ENCODE measurements around the gene BMPER.

The BMPER gene

GRCh38 chr7:34067005-34067778, 161.9 kb downstream of the BMPER start:
- no peak for DNase-seq

GRCh38 chr7:34069676-34070075, 164.3 kb downstream of the BMPER start:
- no peak for DNase-seq

GRCh38 chr7:34070511-34071323, 165.4 kb downstream of the BMPER start:
- no peak for DNase-seq

GRCh38 chr7:34073676-34074075, 168.3 kb downstream of the BMPER start:
- DNase-seq = no peak

- DNase-seq = no peak
Measured at GRCh38 chr7:34074421-34074820, 169.1 kb downstream of the BMPER start.

- no peak for DNase-seq
Measured at GRCh38 chr7:34075523-34076370, 170.4 kb downstream of the BMPER start.

GRCh38 chr7:34077168-34077567, 171.8 kb downstream of the BMPER start:
- DNase-seq = no peak

- no peak for DNase-seq
Measured at GRCh38 chr7:34078864-34079263, 173.5 kb downstream of the BMPER start.

- DNase-seq = no peak
Measured at GRCh38 chr7:34080513-34080912, 175.2 kb downstream of the BMPER start.

GRCh38 chr7:34081935-34082334, 176.6 kb downstream of the BMPER start:
- no peak for DNase-seq

GRCh38 chr7:34083440-34083839, 178.1 kb downstream of the BMPER start:
- DNase-seq = no peak

- DNase-seq = no peak
Measured at GRCh38 chr7:34084651-34085050, 179.3 kb downstream of the BMPER start.

- DNase-seq = no peak
Measured at GRCh38 chr7:34086064-34086463, 180.7 kb downstream of the BMPER start.

GRCh38 chr7:34086981-34087380, 181.6 kb downstream of the BMPER start:
- no peak for DNase-seq

- DNase-seq = no peak
Measured at GRCh38 chr7:34087892-34088891, 182.9 kb downstream of the BMPER start.

- DNase-seq = no peak
Measured at GRCh38 chr7:34090816-34091215, 185.5 kb downstream of the BMPER start.

GRCh38 chr7:34091321-34091917, 186.1 kb downstream of the BMPER start:
- DNase-seq = no peak

- DNase-seq = no peak
Measured at GRCh38 chr7:34093276-34093675, 187.9 kb downstream of the BMPER start.

GRCh38 chr7:34096198-34096651, 190.9 kb downstream of the BMPER start:
- DNase-seq = no peak

- no peak for DNase-seq
Measured at GRCh38 chr7:34096777-34097176, 191.4 kb downstream of the BMPER start.

- DNase-seq = no peak
Measured at GRCh38 chr7:34100661-34101060, 195.3 kb downstream of the BMPER start.

Measured in activated gamma-delta T cell treated with Interleukin-2 at 50 U/mL for 16 hours (primary cell).